Adipocyte (in vitro differentiated cells): ENCODE measurements around the gene ADRA2B.

ENCODE experiments used
- DNase-seq: peaks from one replicate; pipeline ENCODE4 v3.0.0-alpha.2; 2015; ENCODE audit warnings: low read depth
- H3K27me3 ChIP-seq: replicated peaks from 2 replicates; pipeline ENCODE4 v1.7.0; 2013; ENCODE audit warnings: mild to moderate bottlenecking, low read length, moderate library complexity; ENCODE audit not compliant: control insufficient read depth, insufficient read depth
- H3K36me3 ChIP-seq: 2 replicates; pipeline ENCODE4 v1.7.0; 2013; ENCODE audit warnings: low read length, mild to moderate bottlenecking, moderate library complexity; ENCODE audit not compliant: control insufficient read depth, insufficient read depth, severe bottlenecking
- H3K4me1 ChIP-seq: 2 replicates; pipeline ENCODE4 v1.7.0; 2013; ENCODE audit warnings: mild to moderate bottlenecking, low read length, moderate library complexity; ENCODE audit not compliant: control insufficient read depth, insufficient read depth
- H3K4me3 ChIP-seq: 2 replicates; pipeline ENCODE4 v1.7.0; 2013; ENCODE audit warnings: mild to moderate bottlenecking, low read length, moderate library complexity
- H3K9ac ChIP-seq: 2 replicates; pipeline ENCODE4 v1.7.0; 2013; ENCODE audit warnings: mild to moderate bottlenecking, low read length, moderate library complexity
- H3K9me3 ChIP-seq: 2 replicates; pipeline ENCODE4 v1.7.0; 2013; ENCODE audit warnings: mild to moderate bottlenecking, low read length, moderate library complexity; ENCODE audit not compliant: control insufficient read depth

The ADRA2B gene

DNA sequence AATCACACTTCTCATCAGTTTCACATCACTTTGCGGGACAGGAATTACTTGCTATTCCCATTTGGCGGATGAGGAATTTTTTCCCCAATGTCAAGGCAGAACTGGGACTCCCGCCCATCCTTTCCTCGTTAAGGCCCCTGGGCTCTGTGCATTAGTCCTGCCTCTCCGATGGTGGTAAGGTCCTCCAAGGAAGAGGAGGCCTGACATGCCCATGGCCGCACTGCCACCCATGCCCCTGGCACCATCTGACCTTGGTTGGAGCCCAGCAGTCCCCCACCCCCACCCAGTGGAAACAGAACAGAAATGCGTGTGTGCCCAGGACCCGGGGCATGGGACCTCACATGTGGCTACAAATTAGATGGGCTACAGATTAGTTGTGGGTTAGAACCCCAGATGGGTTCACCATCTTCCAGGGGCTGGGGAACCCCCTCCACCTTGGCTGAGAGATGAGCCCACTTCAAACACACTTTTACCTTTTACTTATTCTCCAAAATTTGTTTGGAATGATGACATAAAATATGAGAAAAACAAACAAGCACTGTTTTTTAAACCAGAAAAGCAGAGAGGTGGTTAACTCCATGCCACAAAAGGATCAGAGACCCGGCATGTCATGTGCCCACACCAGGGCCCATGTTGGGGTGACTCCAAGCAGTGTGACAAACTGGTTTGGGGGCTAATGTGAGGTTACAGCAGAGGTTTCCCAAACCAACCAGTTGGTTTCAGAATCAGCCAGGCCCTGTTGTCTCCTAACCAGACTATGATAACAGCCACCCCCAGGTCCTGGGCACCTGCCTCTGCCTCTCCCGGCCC lies 39.8 kb upstream of the ADRA2B start:
- Histone ChIP-seq H3K9ac (no peak overlapping the region), H3K9me3 (peaks cover 5% of the 10 kb centered on the region), H3K36me3 (no peaks in the 10 kb centered on the region), H3K4me3 (no peak overlapping the region), H3K4me1 (no peaks in the 10 kb centered on the region), H3K27me3 (peaks cover 34% of the 10 kb centered on the region)
- DNase-seq, result no peak

DNA sequence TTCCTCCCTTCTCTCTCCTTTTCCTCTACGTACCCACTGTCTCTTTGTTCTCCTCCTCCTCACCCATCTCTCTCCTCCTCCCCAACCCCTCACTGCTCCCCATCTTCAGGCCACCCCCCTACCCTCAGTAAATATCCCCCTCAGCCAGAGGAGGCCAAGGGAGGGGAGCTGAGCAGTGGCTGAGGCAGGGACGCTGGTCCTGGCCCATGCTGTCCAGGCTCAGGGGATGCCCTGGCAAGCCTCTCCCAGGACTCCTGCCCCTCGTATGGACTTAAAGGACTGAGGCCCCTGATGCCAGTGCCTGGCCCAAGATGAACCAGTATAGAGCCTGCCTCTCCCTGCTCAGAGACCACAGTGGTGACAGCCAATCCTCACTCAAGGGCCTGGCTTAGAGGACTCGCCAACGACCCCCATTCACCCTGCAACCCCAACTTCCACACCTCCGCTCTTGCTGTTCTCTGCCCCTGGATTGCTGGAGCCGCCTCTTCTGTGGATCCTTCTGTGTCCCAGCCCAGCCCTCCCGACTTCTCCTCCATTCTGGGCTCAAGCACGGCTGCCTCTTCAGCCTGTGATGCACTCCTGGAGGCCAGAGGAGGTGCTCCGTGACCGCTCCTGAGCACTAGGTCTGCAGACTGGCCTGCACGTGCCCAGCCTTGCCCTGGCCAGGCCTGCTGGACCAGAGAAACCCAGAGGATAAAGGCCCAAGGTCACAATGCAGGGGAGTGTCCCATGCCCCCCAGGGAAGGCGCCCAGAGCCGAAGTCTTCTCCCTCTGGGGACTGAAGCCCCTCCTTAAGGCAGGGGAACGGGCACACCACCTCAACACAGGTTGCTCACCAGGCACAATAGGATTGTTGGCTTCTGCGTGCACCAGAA lies 38.4 kb upstream of the ADRA2B start:
- peaks cover 34% of the 10 kb centered on the region for H3K27me3 ChIP-seq
- H3K9ac ChIP-seq, result no peak overlapping the region
- no peaks in the 10 kb centered on the region for H3K36me3 ChIP-seq
- no peak for DNase-seq
- no peaks in the 10 kb centered on the region for H3K9me3 ChIP-seq
- no peaks in the 10 kb centered on the region for H3K4me1 ChIP-seq
- H3K4me3 ChIP-seq, result no peak overlapping the region

DNA sequence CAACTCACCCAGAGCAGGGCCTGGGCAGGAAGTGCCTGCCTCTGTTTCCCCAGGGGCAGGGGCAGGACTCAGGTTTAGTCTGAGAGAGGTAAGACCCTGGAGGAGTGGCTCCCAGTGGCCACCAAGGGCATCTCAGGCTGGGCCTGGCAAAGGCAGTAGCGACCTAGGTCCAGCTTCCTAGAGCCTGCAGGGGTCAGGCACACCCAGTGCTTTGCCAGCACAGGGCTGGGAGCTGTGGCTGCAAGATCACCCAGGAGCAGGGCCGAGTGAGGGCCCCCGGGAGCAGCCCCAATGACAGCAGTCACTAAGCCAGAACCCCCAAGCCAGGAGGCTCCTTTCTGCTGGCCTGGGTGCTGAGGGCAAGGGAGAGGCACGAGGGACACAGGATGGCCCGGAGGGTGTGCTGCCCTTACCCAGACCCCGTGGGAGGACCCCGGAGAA lies 37.6 kb upstream of the ADRA2B start:
- no peak for DNase-seq
- Histone ChIP-seq H3K4me3 (no peak overlapping the region), H3K4me1 (no peaks in the 10 kb centered on the region), H3K36me3 (no peaks in the 10 kb centered on the region), H3K9ac (no peak overlapping the region), H3K27me3 (peaks cover 28% of the 10 kb centered on the region), H3K9me3 (no peaks in the 10 kb centered on the region)

DNA sequence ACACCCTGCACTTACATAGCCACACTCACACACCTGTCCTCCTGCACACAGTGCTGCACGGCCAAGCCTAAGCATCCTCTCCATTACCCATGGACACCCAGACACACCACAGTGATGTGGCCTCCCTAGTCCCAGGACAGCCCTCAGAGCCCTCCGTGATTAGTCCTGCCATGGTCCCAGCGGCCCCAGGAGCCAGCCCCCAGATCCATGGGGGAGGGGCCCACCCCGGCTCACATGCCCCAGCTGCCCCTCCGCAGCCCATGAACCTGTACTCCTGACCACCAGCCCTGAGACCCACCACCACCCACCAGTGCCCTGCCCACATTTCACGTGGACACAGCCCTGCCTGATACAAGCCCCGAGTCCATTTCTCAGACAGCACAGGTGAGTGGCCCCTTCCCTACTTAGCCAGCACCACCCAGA lies 36.9 kb upstream of the ADRA2B start:
- Histone ChIP-seq H3K36me3 (no peaks in the 10 kb centered on the region), H3K9me3 (no peaks in the 10 kb centered on the region), H3K4me1 (no peaks in the 10 kb centered on the region), H3K9ac (no peak overlapping the region), H3K27me3 (peaks cover 21% of the 10 kb centered on the region), H3K4me3 (no peak overlapping the region)
- DNase-seq, result no peak

GRCh38 chr2:96152304-96153161 lies 36.2 kb upstream of the ADRA2B start:
- no peaks in the 10 kb centered on the region for H3K36me3 ChIP-seq
- H3K9ac ChIP-seq, result no peak overlapping the region
- H3K4me3 ChIP-seq, result no peak overlapping the region
- no peak for DNase-seq
- H3K4me1 ChIP-seq, result peaks cover 5% of the 10 kb centered on the region
- peaks cover 13% of the 10 kb centered on the region for H3K27me3 ChIP-seq
- H3K9me3 ChIP-seq, result no peaks in the 10 kb centered on the region

DNA sequence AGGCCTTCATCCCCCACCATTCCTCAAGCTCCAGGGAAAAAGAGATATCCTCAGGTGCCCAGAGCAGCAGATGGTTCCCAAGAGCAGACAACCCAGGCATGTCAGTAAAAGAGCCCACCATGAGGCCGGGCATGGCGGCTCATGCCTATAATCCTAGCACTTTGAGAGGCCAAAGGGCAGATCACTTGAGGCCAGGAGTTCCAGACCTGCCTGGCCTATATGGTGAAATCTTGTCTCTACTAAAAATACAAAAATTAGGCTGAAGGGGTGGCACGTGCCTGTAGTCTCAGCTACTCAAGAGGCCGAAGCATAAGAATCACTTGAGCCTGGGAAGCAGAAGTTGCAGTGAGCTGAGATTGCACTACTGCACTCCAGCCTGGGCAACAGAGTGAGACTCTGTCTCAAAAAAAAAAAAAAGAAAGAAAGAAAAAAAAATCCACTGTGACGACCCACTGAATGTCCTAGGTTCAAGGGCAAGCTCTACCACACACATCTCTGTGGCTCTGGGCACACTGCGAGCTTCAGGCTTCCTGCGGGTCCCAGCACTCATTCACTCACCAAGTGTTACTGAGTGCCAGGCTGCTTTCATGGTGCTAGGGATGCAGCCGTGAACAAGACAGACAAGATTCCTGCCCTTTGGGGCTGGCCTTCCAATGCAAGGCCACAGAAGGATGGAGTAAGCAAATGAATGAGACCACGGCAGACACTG lies 35.4 kb upstream of the ADRA2B start:
- no peaks in the 10 kb centered on the region for H3K36me3 ChIP-seq
- no peak overlapping the region for H3K4me3 ChIP-seq
- DNase-seq, result no peak
- no peaks in the 10 kb centered on the region for H3K9me3 ChIP-seq
- peaks cover 6% of the 10 kb centered on the region for H3K27me3 ChIP-seq
- no peak overlapping the region for H3K9ac ChIP-seq
- peaks cover 13% of the 10 kb centered on the region for H3K4me1 ChIP-seq

DNA sequence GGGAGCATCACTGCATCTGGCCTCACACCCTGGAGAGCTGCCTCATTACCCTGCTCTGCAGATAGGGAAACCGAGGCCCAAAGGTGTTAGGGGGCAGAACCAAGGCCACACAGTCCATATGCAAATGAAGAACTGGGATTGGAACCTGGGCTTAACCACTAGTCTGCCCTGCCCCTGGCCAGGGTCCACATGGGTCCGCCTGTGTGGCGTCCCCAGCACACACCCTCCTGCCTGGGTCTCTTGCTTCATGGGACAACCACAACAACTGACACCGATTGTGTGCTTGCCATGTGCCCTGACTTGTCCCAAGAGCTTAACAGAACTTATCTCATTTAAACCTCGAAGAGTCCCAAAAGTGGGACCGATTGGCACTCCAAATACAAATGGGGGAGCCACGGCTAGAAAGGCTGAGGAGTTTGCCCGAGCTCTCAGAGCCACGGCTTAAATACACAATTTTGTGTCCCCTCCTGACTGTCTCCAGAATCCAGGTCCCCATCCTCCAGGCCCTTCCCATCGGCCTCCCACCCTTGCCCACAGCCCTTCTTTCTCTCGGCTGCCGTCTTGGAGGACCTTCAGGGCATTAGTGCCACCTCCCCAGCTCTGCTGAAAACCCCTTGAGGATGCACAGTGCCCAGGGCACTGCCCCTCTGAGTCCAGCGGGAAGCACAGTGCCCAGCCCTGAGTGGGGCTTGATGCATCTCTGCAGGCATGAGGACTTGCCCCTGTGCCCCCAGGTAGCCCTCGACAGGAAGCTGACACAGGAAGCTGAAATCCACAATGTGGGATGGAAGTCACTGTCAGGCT lies 34.6 kb upstream of the ADRA2B start:
- H3K4me3 ChIP-seq, result no peak overlapping the region
- no peaks in the 10 kb centered on the region for H3K9me3 ChIP-seq
- no peaks in the 10 kb centered on the region for H3K36me3 ChIP-seq
- H3K9ac ChIP-seq, result no peak overlapping the region
- DNase-seq, result no peak
- H3K27me3 ChIP-seq, result peaks cover 2% of the 10 kb centered on the region
- peaks cover 14% of the 10 kb centered on the region for H3K4me1 ChIP-seq

DNA sequence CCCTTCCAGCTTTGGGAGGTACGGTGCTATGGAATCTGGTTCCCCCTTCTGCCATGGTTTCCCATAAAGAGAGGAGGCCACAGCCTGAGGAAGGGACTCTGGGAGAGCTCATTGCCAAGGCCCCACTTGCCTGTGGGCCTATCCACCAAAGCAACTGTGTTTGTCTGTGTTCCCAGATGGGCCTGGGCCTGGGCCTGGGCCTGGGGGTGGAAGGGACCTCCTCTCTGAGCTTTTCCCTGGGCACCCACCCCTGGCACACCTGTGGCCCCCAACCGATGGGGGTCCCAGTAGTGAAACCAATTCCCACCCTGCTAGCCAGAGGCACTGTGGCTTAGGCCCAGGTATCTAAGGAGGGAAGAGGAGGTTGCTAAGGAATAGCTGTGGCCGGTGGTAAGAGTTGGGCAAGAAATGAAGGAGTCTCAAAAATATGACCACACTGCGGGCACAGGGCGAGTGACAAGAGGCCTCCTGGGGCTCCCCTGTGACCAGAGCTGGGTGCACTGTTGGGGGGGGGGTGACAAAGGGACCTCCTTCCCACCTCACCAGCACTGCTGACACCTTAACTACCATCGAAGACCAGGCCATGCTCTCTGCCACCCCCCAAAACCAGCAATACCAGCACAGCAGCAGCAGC lies 33.8 kb upstream of the ADRA2B start:
- no peaks in the 10 kb centered on the region for H3K36me3 ChIP-seq
- peaks cover 14% of the 10 kb centered on the region for H3K4me1 ChIP-seq
- H3K9me3 ChIP-seq, result no peaks in the 10 kb centered on the region
- DNase-seq, result no peak
- H3K27me3 ChIP-seq, result no peaks in the 10 kb centered on the region
- H3K9ac ChIP-seq, result no peak overlapping the region
- no peak overlapping the region for H3K4me3 ChIP-seq

DNA sequence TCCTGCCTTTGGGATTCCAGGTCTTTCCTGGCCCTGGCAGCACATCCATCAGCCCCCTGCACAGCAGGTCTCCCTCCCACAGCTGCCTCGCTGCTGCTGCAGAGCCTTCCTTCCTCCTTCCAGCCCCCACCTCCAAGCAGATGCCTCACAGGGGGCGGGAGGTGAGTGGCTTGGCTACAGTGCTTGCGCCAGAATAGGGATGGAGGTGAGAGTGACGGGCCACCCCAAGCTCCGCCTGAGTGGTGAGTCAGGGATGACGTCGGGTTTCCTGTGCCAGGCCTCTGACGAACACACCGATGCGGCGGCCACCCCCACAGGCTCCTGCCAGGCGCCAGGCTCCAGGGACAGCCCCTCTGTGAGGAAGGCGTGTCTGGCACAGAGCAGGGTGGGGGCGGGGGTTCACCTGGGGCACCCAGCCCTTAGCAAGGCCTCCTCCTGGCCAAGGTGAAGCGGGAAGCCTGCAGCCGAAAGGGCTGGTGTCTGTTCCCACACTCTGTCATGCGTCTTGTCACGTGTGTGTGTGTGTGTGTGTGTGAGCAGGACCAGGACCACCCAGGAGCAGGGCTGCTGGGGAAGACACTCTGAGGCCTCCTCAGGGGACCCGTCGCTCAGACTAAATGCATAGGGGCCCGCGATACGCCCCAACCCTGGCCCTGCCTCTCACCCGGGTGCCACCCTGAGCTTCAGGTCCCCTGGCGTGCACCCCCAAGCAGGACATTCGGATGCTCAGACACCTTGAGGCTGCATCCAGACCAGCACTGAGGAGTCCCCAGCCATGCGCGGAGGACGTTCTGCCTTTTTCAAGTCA lies 32.2 kb upstream of the ADRA2B start:
- Histone ChIP-seq H3K9me3 (no peaks in the 10 kb centered on the region), H3K9ac (no peak overlapping the region), H3K4me3 (no peak overlapping the region), H3K4me1 (peaks cover 20% of the 10 kb centered on the region), H3K27me3 (no peaks in the 10 kb centered on the region), H3K36me3 (no peaks in the 10 kb centered on the region)
- DNase-seq, result peak; percentile 51
